Liver (tissue), 3 donors: Measurements from ENCODE around the gene PPM1N.
A peak's percentile ranks its signal among the peaks of the same experiment; 100 is the strongest.

ENCODE experiments used
- CTCF ChIP-seq: fragments of 150-350 bp; IDR thresholded peaks from 2 replicates; pipeline ENCODE4 v1.5.1; 2017; ENCODE audit warnings: improper control_type of control experiment, low read depth, low read length; ENCODE audit not compliant: missing input control
- RAD21 ChIP-seq, 2 donors: IDR thresholded peaks; 2 replicates each; pipeline ENCODE4 v1.6.1; 2016; ENCODE audit warnings: antibody characterized with exemption in 2 of 2, mild to moderate bottlenecking in 2 of 2
- REST ChIP-seq: IDR thresholded peaks from 2 replicates; pipeline ENCODE4 v1.6.1; 2016; ENCODE audit warnings: antibody characterized with exemption, mild to moderate bottlenecking
- SP1 ChIP-seq: IDR thresholded peaks from 2 replicates; pipeline ENCODE4 v1.6.1; 2018; ENCODE audit warnings: antibody characterized with exemption, mild to moderate bottlenecking
- TF ChIP-seq, protein P1 (sequence below): IDR thresholded peaks from 2 replicates; pipeline ENCODE4 v1.6.1; 2016; ENCODE audit warnings: antibody characterized with exemption
- donor health status: healthy.
- donor health status: healthy.

DNA sequence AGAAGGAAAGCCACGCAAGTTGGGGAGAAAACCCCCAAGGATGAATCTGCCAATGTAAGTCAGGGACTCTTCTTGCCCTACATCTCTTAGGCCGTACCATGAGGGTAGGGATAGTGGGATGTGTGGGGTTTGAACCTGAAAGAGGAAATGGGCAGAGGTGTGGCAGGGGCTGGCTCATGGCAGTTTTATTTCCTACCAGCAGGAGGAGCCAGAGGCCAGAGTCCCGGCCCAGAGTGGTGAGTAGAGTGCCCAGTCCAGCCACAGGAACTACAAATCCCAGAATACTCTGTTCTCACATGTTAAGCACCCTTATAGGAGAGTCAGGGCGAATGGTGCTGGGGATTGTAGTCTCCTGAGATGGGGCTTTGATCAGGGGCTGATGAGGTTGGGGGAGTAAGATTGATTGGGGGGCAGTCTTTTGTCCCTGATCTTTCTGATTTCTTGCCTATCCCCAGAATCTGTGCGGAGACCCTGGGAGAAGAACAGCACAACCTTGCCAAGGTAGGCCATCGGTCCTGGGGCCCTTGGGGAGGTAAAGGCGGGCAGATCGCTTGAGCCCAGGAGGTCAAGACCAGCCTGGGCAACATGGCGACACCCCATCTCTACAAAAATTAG is 25.5 kb downstream of the PPM1N start:
- peak; percentile 96 for TF ChIP-seq RAD21 (IDR thresholded peaks at IDR 0.05)
- no peak for TF ChIP-seq SP1
- peak; percentile 95 for TF ChIP-seq CTCF
- TF ChIP-seq, protein P1, sequence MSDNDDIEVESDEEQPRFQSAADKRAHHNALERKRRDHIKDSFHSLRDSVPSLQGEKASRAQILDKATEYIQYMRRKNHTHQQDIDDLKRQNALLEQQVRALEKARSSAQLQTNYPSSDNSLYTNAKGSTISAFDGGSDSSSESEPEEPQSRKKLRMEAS, result no peak
- TF ChIP-seq REST, result no peak
